D721Med (cell line): Measurements from ENCODE around the gene C1orf210.

ENCODE experiments used
- DNase-seq: peaks from one replicate; pipeline ENCODE4 v3.0.0; 2011; ENCODE audit warnings: low spot score; ENCODE audit not compliant: insufficient read length
- FAIRE-seq: peaks from 2 replicates; lab custom pipeline; 2011; peaks lifted over from hg19 to GRCh38; lab: Jason Lieb, UNC
- CTCF ChIP-seq: IDR thresholded peaks from 2 replicates; pipeline ENCODE4 v1.5.1; 2012; ENCODE audit warnings: mild to moderate bottlenecking, control low read depth; ENCODE audit not compliant: insufficient read depth; ENCODE audit errors: missing control alignments

The C1orf210 gene

GRCh38 chr1:43269627-43270375 lies 15.6 kb downstream of the C1orf210 start, which contains the start of gene TMEM125:
TSS of gene TMEM125 (plus strand) at chr1:43269983. CDS start at chr1:43272723, 2,740 bp downstream.
- no peak for TF ChIP-seq CTCF
- DNase-seq = no peak
- no peak for FAIRE-seq

- no peak for FAIRE-seq
- TF ChIP-seq CTCF = no peak
- DNase-seq = no peak
Observed at GRCh38 chr1:43267818-43268425, 17.5 kb downstream of the C1orf210 start.

- DNase-seq (no peak), FAIRE-seq (no peak)
- no peak for TF ChIP-seq CTCF
Observed at GRCh38 chr1:43267291-43267805, 18.0 kb downstream of the C1orf210 start.

- TF ChIP-seq CTCF = no peak
- no peak for FAIRE-seq
- DNase-seq = no peak
Observed at GRCh38 chr1:43266881-43267280, 18.5 kb downstream of the C1orf210 start.

- FAIRE-seq (no peak), DNase-seq (no peak)
- no peak for TF ChIP-seq CTCF
Observed at GRCh38 chr1:43265431-43265830, 19.9 kb downstream of the C1orf210 start.

- FAIRE-seq = no peak
- no peak for TF ChIP-seq CTCF
- DNase-seq = no peak
Observed at GRCh38 chr1:43258370-43258769, 27.0 kb downstream of the C1orf210 start.
